Pancreas (tissue), 10 donors: ENCODE measurements around the gene MAPK14. TPM values are rescaled to one million over a fixed set of nuclear protein-coding genes. Genes with fewer than 3 reads are reported as not detected.
A peak's percentile ranks its signal among the peaks of the same experiment; 100 is the strongest.

Experiments used
- ATAC-seq, 4 donors: fragments of 200-7000 bp; cut with Tn5 transposase; one replicate each; pipeline versions ENCODE4 v1.8.0 to v1.9.1; 2020; ENCODE audit warnings: mild to moderate bottlenecking in 4 of 4, moderate library complexity in 4 of 4
- DNase-seq, 6 donors: peaks; one replicate each; pipeline ENCODE4 v3.0.0-alpha.2; 2020
- FAIRE-seq: peaks from 2 replicates; lab custom pipeline; 2012; peaks lifted over from hg19 to GRCh38; lab: Jason Lieb, UNC
- H3K27ac ChIP-seq, 4 donors: fragments of 200-600 bp; sonication (generic); 1 replicate in 3 of 4; 2 replicates in 1 of 4; pipeline versions ENCODE4 v1.5.0 to v1.8.0; 2020
- H3K27me3 ChIP-seq, 4 donors: fragments of 200-600 bp; one replicate each; pipeline ENCODE4 v1.8.0; 2021
- H3K36me3 ChIP-seq, 3 donors: fragments of 200-600 bp; sonication (generic) in 1 of 3; one replicate each; pipeline versions ENCODE4 v1.5.0 to v1.8.0; 2020 to 2021
- H3K4me1 ChIP-seq, 3 donors: fragments of 200-600 bp; one replicate each; pipeline ENCODE4 v1.8.0; 2021
- H3K4me3 ChIP-seq, 4 donors: fragments of 200-600 bp; sonication (generic) in 2 of 4; one replicate each; pipeline versions ENCODE4 v1.5.0 to v1.8.0; 2020 to 2021
- H3K9me3 ChIP-seq, 4 donors: fragments of 200-600 bp; one replicate each; pipeline ENCODE4 v1.8.0; 2021
- WGBS, 2 donors: extraction: QIAGEN DNeasy Blood & Tissue Kit; methylation state at CpG; one replicate each; pipeline ENCODE4 v1.1.7; 2013; 5-methylcytosine and 5-hydroxymethylcytosine counted together
- intact Hi-C, 3 donors: fragments of 100-400 bp; cut with DNase I; formaldehyde crosslinking; loops; one replicate each; pipeline versions ENCODE4 v1.11.1 to v1.14.2; 2022
- polyA plus RNA-seq, 2 donors: library from polyadenylated mRNA; stranded (reverse); fragments of 200-250 nt; gene quantifications; one replicate each; pipeline ENCODE4 v1.2.3, GENCODE V29; 2013
- total RNA-seq, 6 donors: library from RNA; stranded (reverse); fragmentation: NEBNext Ultra II Directional in 4 of 6; extraction: Animal tissue kit (Norgen Biotek cat#: 25700) in 4 of 6; gene quantifications; one replicate each; pipeline versions ENCODE4 v1.2.1 to v1.2.4, GENCODE V29; 2021 to 2023
- TF ChIP-seq, protein P1 (sequence below), 4 donors: fragments of 200-600 bp; sonication (generic) in 3 of 4; IDR thresholded peaks; one replicate each; pipeline versions ENCODE4 v1.5.0 to v1.8.0; 2021; ENCODE audit warnings: antibody characterized with exemption in 4 of 4
- donor health status: healthy with polysubstance abuse.
- donor health status: DM: no; HTN: no; CAD: no; lungs with moderate emphysema.
- donor health status: DM: no; HTN: no; CAD: no.
- donor health status: control.
- donor health status: control.
- donor health status: Bipolar disorder and iron deficiency.
- donor health status: DM: yes; HTN: yes; CAD: no.
- donor health status: DM: no; HTN: no; CAD: no.
- donor health status: DM: no; HTN: no; CAD: no.
- donor health status: DM: yes; HTN: yes; CAD: no.

MAPK14 gene
- total and polyA plus RNA-seq, 8 donors, result 6.8 to 29.9 (median 16.6) TPM

DNA sequence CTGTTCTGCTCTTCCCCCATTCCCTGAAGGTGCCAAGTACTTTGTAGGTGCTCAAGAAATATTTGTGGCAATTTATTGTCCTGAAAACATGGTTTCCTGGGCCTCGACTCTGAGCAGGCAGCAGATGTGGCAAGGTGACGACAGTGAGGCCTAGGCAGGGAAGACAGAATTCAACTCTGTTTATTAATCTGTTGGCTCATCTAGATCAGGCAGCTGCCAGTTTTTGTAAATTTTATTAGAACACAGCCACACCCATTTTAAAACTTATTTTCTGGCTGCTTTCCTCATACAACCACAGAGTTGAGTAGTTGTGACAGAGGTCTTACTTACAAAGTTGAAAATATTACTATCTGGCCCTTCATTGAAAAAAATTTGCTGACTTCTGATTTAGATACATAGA is 24.5 kb downstream of the MAPK14 start:
- no peak for DNase-seq
- no peak for FAIRE-seq
- H3K4me3 ChIP-seq, result no peak overlapping the region
- no peak overlapping the region for H3K27ac ChIP-seq
- 74 to 82% methylated on average over 2 of the region's 2 CpGs for WGBS, 2 donors
- intact Hi-C loops, result no loop called here
- TF ChIP-seq, protein P1, sequence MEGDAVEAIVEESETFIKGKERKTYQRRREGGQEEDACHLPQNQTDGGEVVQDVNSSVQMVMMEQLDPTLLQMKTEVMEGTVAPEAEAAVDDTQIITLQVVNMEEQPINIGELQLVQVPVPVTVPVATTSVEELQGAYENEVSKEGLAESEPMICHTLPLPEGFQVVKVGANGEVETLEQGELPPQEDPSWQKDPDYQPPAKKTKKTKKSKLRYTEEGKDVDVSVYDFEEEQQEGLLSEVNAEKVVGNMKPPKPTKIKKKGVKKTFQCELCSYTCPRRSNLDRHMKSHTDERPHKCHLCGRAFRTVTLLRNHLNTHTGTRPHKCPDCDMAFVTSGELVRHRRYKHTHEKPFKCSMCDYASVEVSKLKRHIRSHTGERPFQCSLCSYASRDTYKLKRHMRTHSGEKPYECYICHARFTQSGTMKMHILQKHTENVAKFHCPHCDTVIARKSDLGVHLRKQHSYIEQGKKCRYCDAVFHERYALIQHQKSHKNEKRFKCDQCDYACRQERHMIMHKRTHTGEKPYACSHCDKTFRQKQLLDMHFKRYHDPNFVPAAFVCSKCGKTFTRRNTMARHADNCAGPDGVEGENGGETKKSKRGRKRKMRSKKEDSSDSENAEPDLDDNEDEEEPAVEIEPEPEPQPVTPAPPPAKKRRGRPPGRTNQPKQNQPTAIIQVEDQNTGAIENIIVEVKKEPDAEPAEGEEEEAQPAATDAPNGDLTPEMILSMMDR (IDR thresholded peaks at IDR 0.05), result no peak
- H3K4me1 ChIP-seq, result peaks cover 7 to 23% (median 22%) of the 10 kb centered on the region in 3 donors
- H3K9me3 ChIP-seq, result no peaks in the 10 kb centered on the region
- H3K36me3 ChIP-seq, result no peaks in the 10 kb centered on the region
- H3K27me3 ChIP-seq, result no peaks in the 10 kb centered on the region
- peak in 2 of 4 donors; percentile 18 to 25 for ATAC-seq

DNA sequence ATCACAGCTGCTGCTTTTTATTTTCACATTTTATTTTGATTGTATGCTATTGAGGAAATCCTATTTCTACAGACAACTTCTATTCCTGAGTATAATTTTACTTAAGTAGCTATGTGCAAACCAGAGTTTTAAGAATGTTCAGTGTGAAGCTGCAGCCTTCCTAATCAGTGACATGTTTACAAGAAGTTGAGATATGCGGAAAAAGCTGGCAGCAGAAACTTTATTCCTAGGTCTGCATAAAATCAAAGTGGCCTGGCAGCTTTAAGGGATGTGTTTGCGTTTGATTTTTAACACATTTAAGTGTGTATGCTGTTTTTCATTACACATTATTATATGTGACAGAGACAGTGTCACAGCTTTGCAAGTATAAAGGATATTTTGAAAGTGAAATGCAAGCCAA is 26.3 kb downstream of the MAPK14 start:
- H3K4me1 ChIP-seq, result peaks cover 7 to 23% (median 22%) of the 10 kb centered on the region in 3 donors
- no peak for FAIRE-seq
- no peaks in the 10 kb centered on the region for H3K36me3 ChIP-seq
- TF ChIP-seq, protein P1 (IDR thresholded peaks at IDR 0.05), result no peak
- no peak for DNase-seq
- H3K4me3 ChIP-seq, result no peak overlapping the region
- H3K27ac ChIP-seq, result no peak overlapping the region
- peak; percentile 55 to 87 (median 76) for ATAC-seq
- 10 to 21% methylated on average over 2 of the region's 2 CpGs for WGBS, 2 donors
- no peaks in the 10 kb centered on the region for H3K27me3 ChIP-seq
- intact Hi-C loops, result no loop called here
- no peaks in the 10 kb centered on the region for H3K9me3 ChIP-seq

DNA sequence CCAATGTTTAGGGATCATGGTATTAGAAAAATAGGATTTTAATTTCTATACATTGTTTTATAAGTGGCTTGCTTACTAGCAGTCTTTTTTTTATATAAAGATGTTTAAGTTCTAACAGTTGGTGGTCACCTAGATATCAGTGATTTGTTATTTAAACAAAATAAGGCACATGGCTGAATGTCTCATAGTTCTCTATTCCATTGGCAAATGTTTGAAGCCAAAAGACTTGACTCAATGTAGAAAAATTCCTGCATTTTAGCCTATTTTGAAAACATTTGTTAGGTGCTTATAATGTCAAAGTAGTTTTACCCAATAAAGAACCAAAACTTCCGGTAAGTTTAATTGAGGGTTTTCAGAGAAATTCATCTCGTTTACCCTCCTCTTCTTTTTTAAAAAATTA is 26.8 kb downstream of the MAPK14 start:
- H3K4me1 ChIP-seq, result peaks cover 7 to 23% (median 17%) of the 10 kb centered on the region in 3 donors
- no peak overlapping the region for H3K27ac ChIP-seq
- H3K27me3 ChIP-seq, result no peaks in the 10 kb centered on the region
- H3K4me3 ChIP-seq, result no peak overlapping the region
- 84 to 89% methylated on average over 2 of the region's 2 CpGs for WGBS, 2 donors
- H3K9me3 ChIP-seq, result no peaks in the 10 kb centered on the region
- FAIRE-seq (no peak), ATAC-seq (no peak), DNase-seq (no peak)
- TF ChIP-seq, protein P1 (IDR thresholded peaks at IDR 0.05), result no peak
- intact Hi-C loops, result no loop called here
- no peaks in the 10 kb centered on the region for H3K36me3 ChIP-seq

DNA sequence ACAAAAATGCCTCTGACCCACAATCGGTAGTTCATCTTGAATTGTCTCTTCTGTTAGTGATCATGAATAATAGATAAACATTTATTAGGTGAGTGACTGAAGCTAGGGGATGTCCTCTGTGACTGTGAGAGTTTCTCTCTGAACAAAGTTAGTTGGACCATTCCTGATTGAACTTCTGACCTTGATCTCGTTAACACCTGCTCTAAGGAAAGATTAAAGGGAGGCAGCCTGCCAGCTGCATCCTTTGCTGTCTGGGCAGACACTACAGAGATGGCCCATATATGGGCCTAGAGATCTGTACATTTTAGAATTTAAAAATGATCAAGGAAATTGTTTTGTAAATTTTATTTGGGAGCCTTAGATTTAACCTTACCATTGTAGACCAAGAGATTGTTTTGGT is 27.3 kb downstream of the MAPK14 start:
- 37 to 45% methylated on average over 2 of the region's 2 CpGs for WGBS, 2 donors
- ATAC-seq (peak in 2 of 4 donors; percentile 37 to 47), FAIRE-seq (no peak), DNase-seq (no peak)
- H3K27ac ChIP-seq, result no peak overlapping the region
- TF ChIP-seq, protein P1 (IDR thresholded peaks at IDR 0.05), result no peak
- no peaks in the 10 kb centered on the region for H3K27me3 ChIP-seq
- no peaks in the 10 kb centered on the region for H3K9me3 ChIP-seq
- intact Hi-C loops, result no loop called here
- peaks cover 0 to 4% (median 0%) of the 10 kb centered on the region in 3 donors for H3K36me3 ChIP-seq
- H3K4me1 ChIP-seq, result peaks cover 7 to 23% (median 17%) of the 10 kb centered on the region in 3 donors
- no peak overlapping the region for H3K4me3 ChIP-seq

DNA sequence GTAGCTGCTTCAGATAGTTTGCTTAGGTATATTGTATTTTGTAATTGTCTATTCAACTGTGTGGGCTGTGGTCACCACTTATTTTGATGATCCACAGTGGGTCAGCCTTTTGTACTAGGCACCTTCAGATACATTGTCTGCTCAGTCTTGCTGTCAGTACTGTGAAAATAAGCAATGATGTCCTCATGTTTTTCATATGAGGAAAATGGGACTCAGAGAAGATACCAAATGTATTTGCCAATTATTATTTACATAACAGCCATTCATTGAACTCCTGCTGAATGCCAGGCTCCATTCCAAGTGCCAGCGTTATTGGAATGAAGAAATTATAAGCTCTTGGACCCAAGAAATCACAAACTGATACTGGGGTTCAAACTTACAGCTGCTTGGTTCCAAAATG is 28.6 kb downstream of the MAPK14 start:
- Histone ChIP-seq H3K4me1 (peaks cover 7 to 23% (median 17%) of the 10 kb centered on the region in 3 donors), H3K27ac (no peak overlapping the region), H3K9me3 (no peaks in the 10 kb centered on the region), H3K4me3 (no peak overlapping the region), H3K27me3 (no peaks in the 10 kb centered on the region), H3K36me3 (peaks cover 0 to 9% (median 0%) of the 10 kb centered on the region in 3 donors)
- TF ChIP-seq, protein P1 (IDR thresholded peaks at IDR 0.05), result no peak
- intact Hi-C loops, result no loop called here
- ATAC-seq, result no peak
- no peak for FAIRE-seq
- DNase-seq, result no peak
- WGBS, 2 donors, result 17% methylated on average over 1 of the region's 1 CpG
